K562 (cell line): Measurements from ENCODE around the gene LZTS2. TPM values are rescaled to one million over a fixed set of nuclear protein-coding genes. Genes with fewer than 3 reads are reported as not detected.
A peak's percentile ranks its signal among the peaks of the same experiment; 100 is the strongest.

Experiments used
- BHLHE40 ChIP-seq: IDR thresholded peaks from 2 replicates; pipeline ENCODE4 v1.6.1; 2011; ENCODE audit warnings: low read length, improper control_type of control experiment
- CBFA2T2 ChIP-seq: fragments of 450-650 bp; conservative IDR thresholded peaks from 2 replicates; pipeline ENCODE4 v1.6.1; 2017; ENCODE audit warnings: mild to moderate bottlenecking
- JUNB ChIP-seq: fragments of 450-650 bp; formaldehyde crosslinking; conservative IDR thresholded peaks from 2 replicates; pipeline ENCODE4 v1.4.0; 2020; ENCODE audit warnings: mild to moderate bottlenecking
- MEF2A ChIP-seq: IDR thresholded peaks from 2 replicates; pipeline ENCODE4 v1.6.1; 2011; ENCODE audit warnings: low read depth, mild to moderate bottlenecking, low read length, moderate library complexity; ENCODE audit not compliant: control insufficient read depth
- NBN ChIP-seq: fragments of 450-650 bp; IDR thresholded peaks from 2 replicates; pipeline ENCODE4 v1.6.1; 2016; ENCODE audit warnings: low read depth, mild to moderate bottlenecking
- NFIX ChIP-seq: fragments of 250-450 bp; sonication (Bioruptor Pico); IDR thresholded peaks from 2 replicates; pipeline ENCODE4 v1.4.0; 2020; ENCODE audit warnings: low read depth, mild to moderate bottlenecking, moderate library complexity
- RBFOX2 ChIP-seq: fragments of 200-400 bp; formaldehyde crosslinking; IDR thresholded peaks from 2 replicates; pipeline ENCODE4 v1.6.1; 2017; ENCODE audit warnings: low read depth, mild to moderate bottlenecking, low read length, moderate library complexity
- SAP30 ChIP-seq: fragments of 200-600 bp; sonication (generic); IDR thresholded peaks from 2 replicates; pipeline ENCODE4 v1.6.1; 2012; ENCODE audit warnings: borderline replicate concordance, low read depth, mild to moderate bottlenecking, moderate library complexity, low read length, control low read depth, inconsistent platforms; ENCODE audit not compliant: insufficient read depth, poor library complexity, severe bottlenecking
- SP2 ChIP-seq: IDR thresholded peaks from 2 replicates; pipeline ENCODE4 v1.6.1; 2011; ENCODE audit warnings: mild to moderate bottlenecking, low read depth, low read length, moderate library complexity; ENCODE audit not compliant: poor library complexity, severe bottlenecking; ENCODE audit errors: extremely low read depth
- TCF7L2 ChIP-seq: fragments of 150-350 bp; IDR thresholded peaks from 2 replicates; pipeline ENCODE4 v1.6.1; 2016; ENCODE audit warnings: low read depth, mild to moderate bottlenecking, low read length, moderate library complexity
- TOE1 ChIP-seq, 2 experiments: fragments of 450-650 bp in 1 of 2; sonication (generic) in 1 of 2; formaldehyde crosslinking in 1 of 2; IDR thresholded peaks; 2 replicates each; pipeline versions ENCODE4 v1.7.1 to v1.8.0; 2016 to 2022; ENCODE audit warnings: borderline replicate concordance in 2 of 2, mild to moderate bottlenecking in 2 of 2, antibody characterized with exemption in 1 of 2, inconsistent platforms in 1 of 2, low read depth in 1 of 2, missing genetic modification reagents in 1 of 2, moderate library complexity in 1 of 2
- ZNF253 ChIP-seq: fragments of 250-450 bp; sonication (Bioruptor Pico); conservative IDR thresholded peaks from 2 replicates; pipeline ENCODE4 v1.6.1; 2021; ENCODE audit warnings: mild to moderate bottlenecking
- ZNF717 ChIP-seq: fragments of 250-450 bp; sonication (Bioruptor Pico); IDR thresholded peaks from 2 replicates; pipeline ENCODE4 v1.5.0; 2021
- ZNF780A ChIP-seq: fragments of 250-450 bp; sonication (Bioruptor Pico); IDR thresholded peaks from 2 replicates; pipeline ENCODE4 v1.5.0; 2021; ENCODE audit warnings: mild to moderate bottlenecking
- ZNF79 ChIP-seq: fragments of 250-450 bp; sonication (Bioruptor Pico); IDR thresholded peaks from 2 replicates; pipeline ENCODE4 v1.4.0; 2020; ENCODE audit warnings: low read depth, mild to moderate bottlenecking, moderate library complexity
- ZZZ3 ChIP-seq: fragments of 450-650 bp; IDR thresholded peaks from 2 replicates; pipeline ENCODE4 v1.6.1; 2016; ENCODE audit warnings: antibody characterized with exemption, mild to moderate bottlenecking, moderate library complexity
- polyA plus RNA-seq, 8 experiments: library from polyadenylated mRNA; depleted of rRNA in 4 of 8; stranded (reverse) in 5 of 8; unstranded in 3 of 8; fragments of >200 nt; fragmentation: Nextera tagmentation in 2 of 8; fragmentation: Illumina TruSeq in 1 of 8; extraction: Ambion mirVana in 2 of 8; extraction: Trizol in 1 of 8; gene quantifications; 2 replicates each; pipeline versions ENCODE4 v1.2.1 to v1.2.3, GENCODE V29; 2011 to 2014; ENCODE audit warnings: inconsistent platforms in 1 of 8, missing spikeins in 1 of 8
- total RNA-seq, 7 experiments: library from RNA; depleted of rRNA in 6 of 7; stranded (reverse); fragments of >200 nt in 6 of 7; fragmentation: Illumina TruSeq in 2 of 7; extraction: Trizol in 2 of 7; gene quantifications; 2 replicates each; pipeline versions ENCODE4 v1.2.1 to v1.2.3, GENCODE V29; 2011 to 2021; ENCODE audit warnings: low replicate concordance in 1 of 7
- TF ChIP-seq, protein P1 (sequence below): fragments of 150-350 bp; IDR thresholded peaks from 2 replicates; pipeline ENCODE4 v1.6.1; 2014; ENCODE audit warnings: low read depth, mild to moderate bottlenecking, low read length, borderline replicate concordance
- TF ChIP-seq, protein P2 (sequence below): fragments of 450-650 bp; formaldehyde crosslinking; IDR thresholded peaks from 2 replicates; pipeline ENCODE4 v1.4.0; 2020; ENCODE audit warnings: mild to moderate bottlenecking, mixed read lengths
- TF ChIP-seq, protein P3 (sequence below): sonication (generic); IDR thresholded peaks from 2 replicates; pipeline ENCODE4 v1.6.1; 2016
- TF ChIP-seq, protein P4 (sequence below): fragments of 200-800 bp; sonication (Bioruptor generic); IDR thresholded peaks from 2 replicates; pipeline ENCODE4 v1.6.1; 2017; ENCODE audit warnings: missing genetic modification characterization, missing compliant biosample characterization

LZTS2 gene
- total and polyA plus RNA-seq, 9 of the 15 experiments (the other 6 are each of a cell fraction or from before 2014, with no cell fraction given): 0.23 to 42.5 (median 14.7) TPM

DNA sequence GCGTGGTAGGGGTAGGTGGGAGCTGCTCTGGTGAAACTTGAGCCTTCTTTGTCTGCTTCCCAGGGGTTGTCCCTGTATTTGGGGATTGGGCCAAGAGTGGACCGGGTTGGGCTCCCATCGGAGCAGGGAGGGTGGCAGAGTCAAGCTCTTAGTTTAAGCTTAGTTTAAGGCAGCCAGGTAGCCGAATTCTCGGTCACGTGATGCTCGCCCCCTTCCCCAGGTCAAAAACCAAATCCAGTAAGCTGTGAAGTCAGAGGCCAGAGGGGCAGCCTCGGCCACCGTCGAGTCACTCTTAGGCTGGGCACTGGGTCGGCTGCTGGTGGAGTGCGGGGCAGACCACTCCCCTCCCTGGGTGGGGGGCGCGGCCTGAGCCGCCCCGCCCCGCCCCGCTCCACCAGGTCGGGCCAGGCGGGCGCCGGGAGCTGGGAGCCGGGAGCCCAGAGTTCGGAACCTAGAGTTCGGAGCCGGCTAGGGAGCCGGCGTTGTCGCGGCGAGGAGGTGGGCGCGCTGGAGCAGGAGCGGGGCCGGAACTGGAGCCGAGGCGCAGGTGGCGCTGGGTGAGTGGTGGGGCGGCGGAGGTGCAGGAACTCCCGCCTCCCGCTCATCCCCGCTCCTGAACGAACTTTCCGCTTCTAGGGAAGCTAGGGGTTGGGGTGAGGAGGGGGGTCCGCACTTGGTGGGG is 2.8 kb upstream of the LZTS2 start (continued):
- TF ChIP-seq, protein P1, sequence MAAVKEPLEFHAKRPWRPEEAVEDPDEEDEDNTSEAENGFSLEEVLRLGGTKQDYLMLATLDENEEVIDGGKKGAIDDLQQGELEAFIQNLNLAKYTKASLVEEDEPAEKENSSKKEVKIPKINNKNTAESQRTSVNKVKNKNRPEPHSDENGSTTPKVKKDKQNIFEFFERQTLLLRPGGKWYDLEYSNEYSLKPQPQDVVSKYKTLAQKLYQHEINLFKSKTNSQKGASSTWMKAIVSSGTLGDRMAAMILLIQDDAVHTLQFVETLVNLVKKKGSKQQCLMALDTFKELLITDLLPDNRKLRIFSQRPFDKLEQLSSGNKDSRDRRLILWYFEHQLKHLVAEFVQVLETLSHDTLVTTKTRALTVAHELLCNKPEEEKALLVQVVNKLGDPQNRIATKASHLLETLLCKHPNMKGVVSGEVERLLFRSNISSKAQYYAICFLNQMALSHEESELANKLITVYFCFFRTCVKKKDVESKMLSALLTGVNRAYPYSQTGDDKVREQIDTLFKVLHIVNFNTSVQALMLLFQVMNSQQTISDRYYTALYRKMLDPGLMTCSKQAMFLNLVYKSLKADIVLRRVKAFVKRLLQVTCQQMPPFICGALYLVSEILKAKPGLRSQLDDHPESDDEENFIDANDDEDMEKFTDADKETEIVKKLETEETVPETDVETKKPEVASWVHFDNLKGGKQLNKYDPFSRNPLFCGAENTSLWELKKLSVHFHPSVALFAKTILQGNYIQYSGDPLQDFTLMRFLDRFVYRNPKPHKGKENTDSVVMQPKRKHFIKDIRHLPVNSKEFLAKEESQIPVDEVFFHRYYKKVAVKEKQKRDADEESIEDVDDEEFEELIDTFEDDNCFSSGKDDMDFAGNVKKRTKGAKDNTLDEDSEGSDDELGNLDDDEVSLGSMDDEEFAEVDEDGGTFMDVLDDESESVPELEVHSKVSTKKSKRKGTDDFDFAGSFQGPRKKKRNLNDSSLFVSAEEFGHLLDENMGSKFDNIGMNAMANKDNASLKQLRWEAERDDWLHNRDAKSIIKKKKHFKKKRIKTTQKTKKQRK: no peak
- no peak for TF ChIP-seq NBN
- no peak for TF ChIP-seq ZNF717 (CRISPR knock-in tag)
- no peak for TF ChIP-seq ZZZ3
- no peak for TF ChIP-seq ZNF253 (CRISPR knock-in tag)
- TF ChIP-seq ZNF780A (CRISPR knock-in tag): no peak
- TF ChIP-seq SAP30: no peak
- TF ChIP-seq NFIX: no peak
- TF ChIP-seq MEF2A: no peak
- TF ChIP-seq, protein P2, sequence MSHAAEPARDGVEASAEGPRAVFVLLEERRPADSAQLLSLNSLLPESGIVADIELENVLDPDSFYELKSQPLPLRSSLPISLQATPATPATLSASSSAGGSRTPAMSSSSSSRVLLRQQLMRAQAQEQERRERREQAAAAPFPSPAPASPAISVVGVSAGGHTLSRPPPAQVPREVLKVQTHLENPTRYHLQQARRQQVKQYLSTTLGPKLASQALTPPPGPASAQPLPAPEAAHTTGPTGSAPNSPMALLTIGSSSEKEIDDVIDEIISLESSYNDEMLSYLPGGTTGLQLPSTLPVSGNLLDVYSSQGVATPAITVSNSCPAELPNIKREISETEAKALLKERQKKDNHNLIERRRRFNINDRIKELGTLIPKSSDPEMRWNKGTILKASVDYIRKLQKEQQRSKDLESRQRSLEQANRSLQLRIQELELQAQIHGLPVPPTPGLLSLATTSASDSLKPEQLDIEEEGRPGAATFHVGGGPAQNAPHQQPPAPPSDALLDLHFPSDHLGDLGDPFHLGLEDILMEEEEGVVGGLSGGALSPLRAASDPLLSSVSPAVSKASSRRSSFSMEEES (CRISPR knock-in tag): peak; percentile 94
- TF ChIP-seq, protein P3, sequence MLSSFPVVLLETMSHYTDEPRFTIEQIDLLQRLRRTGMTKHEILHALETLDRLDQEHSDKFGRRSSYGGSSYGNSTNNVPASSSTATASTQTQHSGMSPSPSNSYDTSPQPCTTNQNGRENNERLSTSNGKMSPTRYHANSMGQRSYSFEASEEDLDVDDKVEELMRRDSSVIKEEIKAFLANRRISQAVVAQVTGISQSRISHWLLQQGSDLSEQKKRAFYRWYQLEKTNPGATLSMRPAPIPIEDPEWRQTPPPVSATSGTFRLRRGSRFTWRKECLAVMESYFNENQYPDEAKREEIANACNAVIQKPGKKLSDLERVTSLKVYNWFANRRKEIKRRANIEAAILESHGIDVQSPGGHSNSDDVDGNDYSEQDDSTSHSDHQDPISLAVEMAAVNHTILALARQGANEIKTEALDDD: no peak
- TF ChIP-seq TOE1 (IDR thresholded peaks at IDR 0.05; ENCODE audit: borderline replicate concordance): peak; percentile 88
- TF ChIP-seq TOE1 (CRISPR knock-in tag; IDR thresholded peaks at IDR 0.05; ENCODE audit: borderline replicate concordance, low read depth): no peak
- TF ChIP-seq CBFA2T2: peak; percentile 47
- TF ChIP-seq RBFOX2: peak; percentile 49
- no peak for TF ChIP-seq ZNF79
- TF ChIP-seq, protein P4, sequence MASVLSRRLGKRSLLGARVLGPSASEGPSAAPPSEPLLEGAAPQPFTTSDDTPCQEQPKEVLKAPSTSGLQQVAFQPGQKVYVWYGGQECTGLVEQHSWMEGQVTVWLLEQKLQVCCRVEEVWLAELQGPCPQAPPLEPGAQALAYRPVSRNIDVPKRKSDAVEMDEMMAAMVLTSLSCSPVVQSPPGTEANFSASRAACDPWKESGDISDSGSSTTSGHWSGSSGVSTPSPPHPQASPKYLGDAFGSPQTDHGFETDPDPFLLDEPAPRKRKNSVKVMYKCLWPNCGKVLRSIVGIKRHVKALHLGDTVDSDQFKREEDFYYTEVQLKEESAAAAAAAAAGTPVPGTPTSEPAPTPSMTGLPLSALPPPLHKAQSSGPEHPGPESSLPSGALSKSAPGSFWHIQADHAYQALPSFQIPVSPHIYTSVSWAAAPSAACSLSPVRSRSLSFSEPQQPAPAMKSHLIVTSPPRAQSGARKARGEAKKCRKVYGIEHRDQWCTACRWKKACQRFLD: peak; percentile 62; the same call in 1 of the 2 replicates
- TF ChIP-seq JUNB: no peak
- no peak for TF ChIP-seq TCF7L2
- TF ChIP-seq BHLHE40: peak; percentile 61
- no peak for TF ChIP-seq SP2
